ENCODE data around the gene TBC1D14. TPM values are rescaled to one million over a fixed set of nuclear protein-coding genes. Genes with fewer than 3 reads are reported as not detected.

Gene TBC1D14
- 30.9 to 35.8 TPM (median 34.1 TPM) in 5 replicates for total RNA-seq (2022; extraction: Qiagen RNA extraction)

GRCh38 chr4:6909113-6909969, at the start of gene TBC1D14:
TSS of gene TBC1D14 (plus strand) at chr4:6909826. CDS start at chr4:6923390, 13,564 bp downstream.

GRCh38 chr4:7043284-7044136, 133.9 kb downstream of the TBC1D14 start, which contains the start of gene TADA2B:
TSS of gene TADA2B (plus strand) at chr4:7043372. CDS start at chr4:7043580, 208 bp downstream.

GRCh38 chr4:7067452-7068278, 158.0 kb downstream of the TBC1D14 start, which contains the start of gene GRPEL1:
TSS of gene GRPEL1 (minus strand) at chr4:7068064. CDS start at chr4:7068032, 32 bp downstream.

Other genes with a start within 250 kb of the TBC1D14 start
- 32.2 to 75.0 TPM (median 64.2 TPM) in 5 replicates for gene S100P, start 215.9 kb upstream of the TBC1D14 start, total RNA-seq (2022; extraction: Qiagen RNA extraction)
- 30.9 to 36.6 TPM (median 34.0 TPM) in 5 replicates for gene MRFAP1L1, start 200.0 kb upstream of the TBC1D14 start, total RNA-seq (2022; extraction: Qiagen RNA extraction)
- 11.5 to 17.1 TPM (median 16.0 TPM) in 5 replicates for gene BLOC1S4, start 193.7 kb upstream of the TBC1D14 start, total RNA-seq (2022; extraction: Qiagen RNA extraction)
- gene KIAA0232, start 127.1 kb upstream of the TBC1D14 start, total RNA-seq (2022; extraction: Qiagen RNA extraction): 5.8 to 8.9 TPM (median 8.7 TPM) in 5 replicates
- 12.1 to 15.2 TPM (median 13.1 TPM) in 5 replicates for gene TADA2B, start 133.5 kb downstream of the TBC1D14 start, total RNA-seq (2022; extraction: Qiagen RNA extraction)
- gene GRPEL1, start 158.2 kb downstream of the TBC1D14 start, total RNA-seq (2022; extraction: Qiagen RNA extraction): 61.1 to 72.6 TPM (median 64.2 TPM) in 5 replicates

Data from A549 treated with CORT108297 at 1 μM for 4 hours (cell line).